Fibroblast of lung (primary cell): ENCODE measurements around the gene FMNL2.

ENCODE experiments used
- CTCF ChIP-seq, 2 donors: IDR thresholded peaks in 1 of 2; conservative IDR thresholded peaks in 1 of 2; 1 replicate in 1 of 2; 2 replicates in 1 of 2; pipeline ENCODE4 v1.5.1; 2011 to 2012; ENCODE audit warnings: low read length in 2 of 2, control low read depth in 1 of 2, inconsistent platforms in 1 of 2, low read depth in 1 of 2, mild to moderate bottlenecking in 1 of 2
- EZH2 ChIP-seq: IDR thresholded peaks from 2 replicates; pipeline ENCODE4 v1.5.1; 2012; ENCODE audit warnings: low read length, control low read depth, mild to moderate bottlenecking; ENCODE audit errors: missing control alignments

- TF ChIP-seq CTCF (conservative IDR thresholded peaks at IDR 0.05 in 1 of 2, IDR thresholded peaks at IDR 0.05 in 1 of 2; ENCODE audit: low read depth in 1 of 2, low read length in 2 of 2), result no peak
- TF ChIP-seq EZH2, result no peak
Observed at GRCh38 chr2:152380261-152381055, 45.5 kb downstream of the FMNL2 start.
